Sigmoid colon (tissue), 4 donors: Measurements from ENCODE around the gene CEP250.

Experiments
- EP300 ChIP-seq, 4 donors: sonication (generic); formaldehyde crosslinking; IDR thresholded peaks; one replicate each; pipeline ENCODE4 v1.6.1; 2017; ENCODE audit warnings: antibody characterized with exemption in 4 of 4
- TF ChIP-seq, protein P1 (sequence below), 4 experiments: fragments of 450-650 bp in 3 of 4; fragments of 200-600 bp in 1 of 4; IDR thresholded peaks; one replicate each; pipeline ENCODE4 v1.5.1; 2016 to 2019; ENCODE audit warnings: antibody characterized with exemption in 4 of 4, mild to moderate bottlenecking in 3 of 4, moderate library complexity in 2 of 4

DNA sequence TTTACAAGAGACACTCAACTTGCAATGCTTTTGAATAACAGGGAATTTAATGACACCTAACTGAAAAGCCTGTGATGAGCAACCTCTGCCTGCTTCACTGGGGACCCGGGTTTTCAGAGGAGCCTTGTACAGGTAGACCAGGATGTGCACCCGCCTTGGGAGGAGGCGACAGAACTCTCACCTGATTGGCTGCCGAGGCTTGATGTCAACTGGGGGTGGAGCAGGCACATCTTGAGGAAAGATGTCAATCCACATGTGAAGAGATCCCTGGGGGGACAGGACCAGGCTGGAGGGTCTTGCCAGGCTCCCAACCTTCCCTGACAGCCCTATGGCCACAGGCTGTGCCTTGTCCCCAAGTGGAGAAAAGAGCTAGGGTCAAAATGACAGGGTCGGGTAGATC is 106.3 kb downstream of the CEP250 start:
- TF ChIP-seq, protein P1, sequence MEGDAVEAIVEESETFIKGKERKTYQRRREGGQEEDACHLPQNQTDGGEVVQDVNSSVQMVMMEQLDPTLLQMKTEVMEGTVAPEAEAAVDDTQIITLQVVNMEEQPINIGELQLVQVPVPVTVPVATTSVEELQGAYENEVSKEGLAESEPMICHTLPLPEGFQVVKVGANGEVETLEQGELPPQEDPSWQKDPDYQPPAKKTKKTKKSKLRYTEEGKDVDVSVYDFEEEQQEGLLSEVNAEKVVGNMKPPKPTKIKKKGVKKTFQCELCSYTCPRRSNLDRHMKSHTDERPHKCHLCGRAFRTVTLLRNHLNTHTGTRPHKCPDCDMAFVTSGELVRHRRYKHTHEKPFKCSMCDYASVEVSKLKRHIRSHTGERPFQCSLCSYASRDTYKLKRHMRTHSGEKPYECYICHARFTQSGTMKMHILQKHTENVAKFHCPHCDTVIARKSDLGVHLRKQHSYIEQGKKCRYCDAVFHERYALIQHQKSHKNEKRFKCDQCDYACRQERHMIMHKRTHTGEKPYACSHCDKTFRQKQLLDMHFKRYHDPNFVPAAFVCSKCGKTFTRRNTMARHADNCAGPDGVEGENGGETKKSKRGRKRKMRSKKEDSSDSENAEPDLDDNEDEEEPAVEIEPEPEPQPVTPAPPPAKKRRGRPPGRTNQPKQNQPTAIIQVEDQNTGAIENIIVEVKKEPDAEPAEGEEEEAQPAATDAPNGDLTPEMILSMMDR (IDR thresholded peaks at IDR 0.05), result no peak
- TF ChIP-seq EP300 (IDR thresholded peaks at IDR 0.05), result no peak
